A673 (cell line): ENCODE results near the gene KDM4B. TPM values are rescaled to one million over a fixed set of nuclear protein-coding genes. Genes with fewer than 3 reads are reported as not detected.

ENCODE experiments used
- BruUV-seq: library from RNA; stranded (reverse); fragments of 400-500 nt; replicated peaks from 2 replicates; lab custom pipeline; 2021; lab: Mats Ljungman, UMichigan
- CTCF ChIA-PET: fragments of 300-600 bp; sonication (Branson Sonifier 250); formaldehyde crosslinking; loops from one replicate; lab custom pipeline; 2022; ENCODE audit warnings: antibody characterized with exemption; lab: Charles Lee
- POLR2A ChIA-PET: fragments of 300-600 bp; sonication (Branson Sonifier 250); formaldehyde crosslinking; loops from one replicate; lab custom pipeline; 2022; ENCODE audit warnings: antibody characterized with exemption; ENCODE audit not compliant: low non-redundant PET; lab: Charles Lee
- DNase-seq: peaks from one replicate; pipeline ENCODE4 v3.0.0-alpha.2; 2015; ENCODE audit warnings: low spot score
- H3K27ac ChIP-seq: fragments of 200-600 bp; sonication (generic); 2 replicates; pipeline ENCODE4 v1.5.1; 2016; ENCODE audit warnings: mixed run types, low read depth, mild to moderate bottlenecking, mixed read lengths, antibody characterized with exemption, low read length; ENCODE audit not compliant: poor library complexity, severe bottlenecking
- H3K27me3 ChIP-seq: fragments of 200-600 bp; sonication (generic); replicated peaks from 2 replicates; pipeline ENCODE4 v1.6.1; 2017; ENCODE audit warnings: mixed run types, low read depth, mild to moderate bottlenecking, mixed read lengths, antibody characterized with exemption, low read length; ENCODE audit not compliant: insufficient read depth, poor library complexity
- H3K36me3 ChIP-seq: fragments of 200-600 bp; sonication (generic); 2 replicates; pipeline ENCODE4 v1.6.1; 2016; ENCODE audit warnings: mixed run types, mild to moderate bottlenecking, mixed read lengths, antibody characterized with exemption, low read length; ENCODE audit not compliant: insufficient read depth, poor library complexity, severe bottlenecking
- H3K4me1 ChIP-seq: fragments of 200-600 bp; sonication (generic); 2 replicates; pipeline ENCODE4 v1.6.1; 2017; ENCODE audit warnings: mixed run types, mild to moderate bottlenecking, mixed read lengths, antibody characterized with exemption, low read length; ENCODE audit not compliant: insufficient read depth, poor library complexity, severe bottlenecking
- H3K4me3 ChIP-seq: fragments of 200-600 bp; sonication (generic); 2 replicates; pipeline ENCODE4 v1.5.1; 2016; ENCODE audit warnings: low read depth, mixed run types, mild to moderate bottlenecking, mixed read lengths, low read length; ENCODE audit not compliant: poor library complexity, severe bottlenecking
- H3K9me3 ChIP-seq: fragments of 200-600 bp; sonication (generic); 2 replicates; pipeline ENCODE4 v1.6.1; 2016; ENCODE audit warnings: mixed run types, low read depth, mild to moderate bottlenecking, mixed read lengths, antibody characterized with exemption, low read length; ENCODE audit not compliant: poor library complexity, severe bottlenecking
- EZH2 ChIP-seq: fragments of 200-600 bp; sonication (generic); IDR thresholded peaks from 2 replicates; pipeline ENCODE4 v1.6.1; 2017; ENCODE audit warnings: borderline replicate concordance, low read depth, mild to moderate bottlenecking, mixed read lengths, antibody characterized with exemption, low read length; ENCODE audit not compliant: poor library complexity, severe bottlenecking
- intact Hi-C: fragments of 100-400 bp; cut with micrococcal nuclease; formaldehyde crosslinking; loops from one replicate; pipeline ENCODE4 v1.10.0; 2022; ENCODE audit not compliant: unreplicated experiment
- total RNA-seq: library from RNA; stranded (reverse); gene quantifications from 2 replicates; pipeline ENCODE4 v1.2.3, GENCODE V29; 2021
- TF ChIP-seq, protein P1 (sequence below): fragments of 300-800, 200-600 bp; sonication (generic); conservative IDR thresholded peaks from 2 replicates; pipeline ENCODE4 v1.5.1; 2017; ENCODE audit warnings: low read depth, mild to moderate bottlenecking, antibody characterized with exemption, low read length, moderate library complexity, mixed read lengths

The KDM4B gene
- total RNA-seq, 1 experiment from 2014 or later, result 30.0 TPM

- ChIA-PET CTCF (interaction anchor here (0.5 to 1.3 kb wide), 3 partner anchors 18 to 340 kb away, joined by 3 to 4 read pairs (median 3); no protein-coding TSS in a partner anchor), POLR2A (no interaction called here)
- DNase-seq, result no peak
- TF ChIP-seq, protein P1, sequence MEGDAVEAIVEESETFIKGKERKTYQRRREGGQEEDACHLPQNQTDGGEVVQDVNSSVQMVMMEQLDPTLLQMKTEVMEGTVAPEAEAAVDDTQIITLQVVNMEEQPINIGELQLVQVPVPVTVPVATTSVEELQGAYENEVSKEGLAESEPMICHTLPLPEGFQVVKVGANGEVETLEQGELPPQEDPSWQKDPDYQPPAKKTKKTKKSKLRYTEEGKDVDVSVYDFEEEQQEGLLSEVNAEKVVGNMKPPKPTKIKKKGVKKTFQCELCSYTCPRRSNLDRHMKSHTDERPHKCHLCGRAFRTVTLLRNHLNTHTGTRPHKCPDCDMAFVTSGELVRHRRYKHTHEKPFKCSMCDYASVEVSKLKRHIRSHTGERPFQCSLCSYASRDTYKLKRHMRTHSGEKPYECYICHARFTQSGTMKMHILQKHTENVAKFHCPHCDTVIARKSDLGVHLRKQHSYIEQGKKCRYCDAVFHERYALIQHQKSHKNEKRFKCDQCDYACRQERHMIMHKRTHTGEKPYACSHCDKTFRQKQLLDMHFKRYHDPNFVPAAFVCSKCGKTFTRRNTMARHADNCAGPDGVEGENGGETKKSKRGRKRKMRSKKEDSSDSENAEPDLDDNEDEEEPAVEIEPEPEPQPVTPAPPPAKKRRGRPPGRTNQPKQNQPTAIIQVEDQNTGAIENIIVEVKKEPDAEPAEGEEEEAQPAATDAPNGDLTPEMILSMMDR, result no peak
- TF ChIP-seq EZH2, result no peak
- BruUV-seq, result no TSS peak
- H3K27ac ChIP-seq, result peak overlapping the region; percentile 72
- H3K27me3 ChIP-seq, result no peaks in the 10 kb centered on the region
- intact Hi-C loops, result loop anchor here (2.0 to 10.0 kb wide), 4 partner anchors 88 to 327 kb away; no protein-coding TSS in a partner anchor
- peaks cover 47% of the 10 kb centered on the region for H3K4me1 ChIP-seq
- H3K36me3 ChIP-seq, result no peaks in the 10 kb centered on the region
- H3K4me3 ChIP-seq, result no peak overlapping the region
- no peaks in the 10 kb centered on the region for H3K9me3 ChIP-seq
Observed at GRCh38 chr19:5049561-5049960, 80.6 kb downstream of the KDM4B start.

DNA sequence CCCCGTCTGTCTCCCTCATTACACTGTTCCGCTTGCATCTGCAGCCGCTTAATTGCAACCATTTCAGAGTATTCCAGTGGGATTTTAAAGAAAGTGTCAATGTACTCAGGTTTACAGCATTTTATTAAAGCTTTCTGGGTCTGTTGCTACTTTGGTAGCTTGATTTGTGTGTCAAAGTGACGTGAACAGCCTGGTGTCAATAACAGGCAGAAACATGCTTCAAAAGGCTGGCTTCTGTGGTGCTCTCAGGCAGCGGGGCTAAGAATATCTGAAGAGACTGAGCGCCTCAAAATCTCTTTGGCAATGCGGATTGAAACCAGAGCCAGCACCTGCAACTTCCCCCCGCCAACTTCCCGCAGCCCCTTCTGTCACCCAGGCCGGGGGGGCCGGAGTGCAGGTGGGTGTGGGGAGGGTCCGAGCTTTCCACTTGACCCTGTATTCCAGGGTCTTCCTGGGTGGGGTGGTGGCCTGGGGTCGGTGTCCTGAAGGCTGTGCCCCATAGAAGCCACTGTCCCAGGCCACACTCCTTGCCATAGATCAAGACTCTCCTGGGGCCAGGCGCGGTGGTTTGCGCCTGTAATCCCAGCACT is 81.2 kb downstream of the KDM4B start:
- ChIA-PET CTCF (interaction anchor here (1.3 kb wide), 1 partner anchor 19 kb away, joined by 3 read pairs; no protein-coding TSS in a partner anchor), POLR2A (no interaction called here)
- Histone ChIP-seq H3K4me1 (peaks cover 47% of the 10 kb centered on the region), H3K27me3 (no peaks in the 10 kb centered on the region), H3K27ac (peak overlapping the region; percentile 72), H3K9me3 (no peaks in the 10 kb centered on the region), H3K36me3 (no peaks in the 10 kb centered on the region), H3K4me3 (no peak overlapping the region)
- intact Hi-C loops, result no loop called here
- BruUV-seq, result no TSS peak
- peak; percentile 65 for DNase-seq
- no peak for TF ChIP-seq EZH2
- TF ChIP-seq, protein P1, result no peak

- Histone ChIP-seq H3K4me3 (no peak overlapping the region), H3K27ac (no peak overlapping the region), H3K36me3 (no peaks in the 10 kb centered on the region), H3K9me3 (no peaks in the 10 kb centered on the region), H3K27me3 (no peaks in the 10 kb centered on the region), H3K4me1 (peaks cover 45% of the 10 kb centered on the region)
- ChIA-PET CTCF (no interaction called here), POLR2A (no interaction called here)
- BruUV-seq, result no TSS peak
- TF ChIP-seq, protein P1, result no peak
- no peak for TF ChIP-seq EZH2
- intact Hi-C loops, result no loop called here
- DNase-seq, result no peak
Observed at GRCh38 chr19:5050905-5051304, 82.0 kb downstream of the KDM4B start.
